Thoracic aorta (tissue), 2 donors: ENCODE data around the gene PLCL2. TPM values are rescaled to one million over a fixed set of nuclear protein-coding genes. Genes with fewer than 3 reads are reported as not detected.
A peak's percentile ranks its signal among the peaks of the same experiment; 100 is the strongest.

Source experiments
- ATAC-seq: fragments of 150-250 bp; one replicate; pipeline ENCODE4 v1.8.0; 2017; ENCODE audit warnings: low read depth; ENCODE audit not compliant: insufficient number of reproducible peaks, low FRiP score
- DNase-seq: peaks from one replicate; pipeline ENCODE4 v3.0.0-alpha.2; 2020; ENCODE audit warnings: low spot score
- H3K27ac ChIP-seq, 2 donors: fragments of 200-600 bp; sonication (generic); 1 replicate in 1 of 2; 2 replicates in 1 of 2; pipeline ENCODE4 v1.5.1; 2016; ENCODE audit warnings: mild to moderate bottlenecking in 2 of 2, moderate library complexity in 2 of 2
- H3K27me3 ChIP-seq: fragments of 200-600 bp; sonication (generic); replicated peaks from 2 replicates; pipeline ENCODE4 v1.6.0; 2016; ENCODE audit warnings: mild to moderate bottlenecking; ENCODE audit not compliant: insufficient read depth
- H3K36me3 ChIP-seq: fragments of 200-600 bp; sonication (generic); one replicate; pipeline ENCODE4 v1.5.1; 2016
- H3K4me1 ChIP-seq, 2 donors: fragments of 200-600 bp; sonication (generic); 1 replicate in 1 of 2; 2 replicates in 1 of 2; pipeline versions ENCODE4 v1.5.1 to v1.6.0; 2016; ENCODE audit warnings: low read depth in 2 of 2, mild to moderate bottlenecking in 1 of 2; ENCODE audit not compliant: control insufficient read depth in 1 of 2
- H3K4me3 ChIP-seq: fragments of 200-600 bp; sonication (generic); 2 replicates; pipeline ENCODE4 v1.5.1; 2016; ENCODE audit warnings: mild to moderate bottlenecking
- H3K9me3 ChIP-seq: fragments of 200-600 bp; sonication (generic); 2 replicates; pipeline ENCODE4 v1.5.1; 2016
- CTCF ChIP-seq: fragments of 200-600 bp; sonication (generic); IDR thresholded peaks from one replicate; pipeline ENCODE4 v1.5.1; 2019; ENCODE audit warnings: antibody characterized with exemption
- total RNA-seq, 2 donors: library from RNA; depleted of rRNA; stranded (reverse); fragments of >200 nt; gene quantifications; one replicate each; pipeline versions ENCODE4 v1.1.0 to v1.2.3, GENCODE V29; 2016

Gene PLCL2
- total RNA-seq, 2 donors from 2014 or later: 6.9 to 17.1 TPM

GRCh38 chr3:17132286-17133115 is 247.7 kb downstream of the PLCL2 start:
- ATAC-seq (no peak), DNase-seq (no peak)
- no peak overlapping the region for H3K4me3 ChIP-seq
- no peaks in the 10 kb centered on the region for H3K9me3 ChIP-seq
- H3K4me1 ChIP-seq: peaks cover 0 to 39% of the 10 kb centered on the region in 2 donors
- TF ChIP-seq CTCF: no peak
- no peak overlapping the region for H3K27ac ChIP-seq
- no peaks in the 10 kb centered on the region for H3K36me3 ChIP-seq
- H3K27me3 ChIP-seq: no peaks in the 10 kb centered on the region

GRCh38 chr3:17133632-17134545 is 249.1 kb downstream of the PLCL2 start:
- no peaks in the 10 kb centered on the region for H3K27me3 ChIP-seq
- ATAC-seq (no peak), DNase-seq (no peak)
- no peaks in the 10 kb centered on the region for H3K9me3 ChIP-seq
- TF ChIP-seq CTCF: no peak
- H3K4me1 ChIP-seq: peaks cover 0 to 51% of the 10 kb centered on the region in 2 donors
- peak overlapping the region in 1 of 2 donors; percentile 30 for H3K27ac ChIP-seq
- H3K36me3 ChIP-seq: no peaks in the 10 kb centered on the region
- H3K4me3 ChIP-seq: no peak overlapping the region

- no peak for TF ChIP-seq CTCF
- Histone ChIP-seq H3K4me3 (no peak overlapping the region), H3K27ac (peak overlapping the region; percentile 57 to 62), H3K36me3 (no peaks in the 10 kb centered on the region), H3K9me3 (no peaks in the 10 kb centered on the region), H3K27me3 (no peaks in the 10 kb centered on the region), H3K4me1 (peaks cover 5 to 68% of the 10 kb centered on the region in 2 donors)
- ATAC-seq (no peak), DNase-seq (no peak)
Observed at GRCh38 chr3:17135696-17136095, 250.9 kb downstream of the PLCL2 start.

- Histone ChIP-seq H3K36me3 (no peaks in the 10 kb centered on the region), H3K4me3 (no peak overlapping the region), H3K9me3 (no peaks in the 10 kb centered on the region), H3K4me1 (peaks cover 9 to 70% of the 10 kb centered on the region in 2 donors), H3K27ac (peak overlapping the region; percentile 57 to 62), H3K27me3 (no peaks in the 10 kb centered on the region)
- no peak for TF ChIP-seq CTCF
- no peak for DNase-seq
- ATAC-seq: peak; percentile 38
Observed at GRCh38 chr3:17136136-17136721, 251.5 kb downstream of the PLCL2 start.
